HL-60 (cell line): ENCODE measurements around the gene INPP5E.

Experiments used
- DNase-seq, 2 experiments: peaks; one replicate each; pipeline ENCODE4 v3.0.0-alpha.2; 2010 to 2020; ENCODE audit warnings: low read depth in 1 of 2, low spot score in 1 of 2
- H3K27ac ChIP-seq: fragments of 250-450 bp; sonication (Bioruptor Pico); replicated peaks from 2 replicates; pipeline ENCODE4 v1.5.1; 2020; ENCODE audit warnings: mild to moderate bottlenecking, moderate library complexity
- H3K27me3 ChIP-seq: fragments of 250-450 bp; sonication (Bioruptor Pico); 2 replicates; pipeline ENCODE4 v1.5.1; 2021; ENCODE audit warnings: mild to moderate bottlenecking, moderate library complexity; ENCODE audit not compliant: insufficient read depth, poor library complexity, severe bottlenecking
- H3K4me3 ChIP-seq: replicated peaks from 2 replicates; pipeline ENCODE4 v1.5.1; 2011; ENCODE audit warnings: mild to moderate bottlenecking, control low read depth, low read length; ENCODE audit not compliant: insufficient read depth
- GABPA ChIP-seq: IDR thresholded peaks from 2 replicates; pipeline ENCODE4 v1.6.1; 2012; ENCODE audit warnings: low read depth
- POLR2AphosphoS5 ChIP-seq: IDR thresholded peaks from 2 replicates; pipeline ENCODE4 v1.6.1; 2012; ENCODE audit warnings: low read depth
- SPI1 ChIP-seq: IDR thresholded peaks from 2 replicates; pipeline ENCODE4 v1.6.1; 2012; ENCODE audit warnings: low read depth, mild to moderate bottlenecking, borderline replicate concordance
- TF ChIP-seq, protein P1 (sequence below): IDR thresholded peaks from one replicate; pipeline ENCODE4 v1.5.1; 2011; ENCODE audit warnings: low read length, control low read depth, inconsistent platforms; ENCODE audit not compliant: insufficient read depth
- TF ChIP-seq, protein P2 (sequence below): IDR thresholded peaks from 2 replicates; pipeline ENCODE4 v1.6.1; 2012; ENCODE audit warnings: low read depth; ENCODE audit not compliant: insufficient replicate concordance

Gene INPP5E

GRCh38 chr9:136474021-136474640 lies 34.5 kb upstream of the INPP5E start:
- no peaks in the 10 kb centered on the region for H3K27me3 ChIP-seq
- no peak for DNase-seq
- H3K27ac ChIP-seq: no peak overlapping the region
- no peak overlapping the region for H3K4me3 ChIP-seq
- TF ChIP-seq GABPA: no peak
- no peak for TF ChIP-seq POLR2AphosphoS5
- no peak for TF ChIP-seq SPI1
- TF ChIP-seq, protein P1, sequence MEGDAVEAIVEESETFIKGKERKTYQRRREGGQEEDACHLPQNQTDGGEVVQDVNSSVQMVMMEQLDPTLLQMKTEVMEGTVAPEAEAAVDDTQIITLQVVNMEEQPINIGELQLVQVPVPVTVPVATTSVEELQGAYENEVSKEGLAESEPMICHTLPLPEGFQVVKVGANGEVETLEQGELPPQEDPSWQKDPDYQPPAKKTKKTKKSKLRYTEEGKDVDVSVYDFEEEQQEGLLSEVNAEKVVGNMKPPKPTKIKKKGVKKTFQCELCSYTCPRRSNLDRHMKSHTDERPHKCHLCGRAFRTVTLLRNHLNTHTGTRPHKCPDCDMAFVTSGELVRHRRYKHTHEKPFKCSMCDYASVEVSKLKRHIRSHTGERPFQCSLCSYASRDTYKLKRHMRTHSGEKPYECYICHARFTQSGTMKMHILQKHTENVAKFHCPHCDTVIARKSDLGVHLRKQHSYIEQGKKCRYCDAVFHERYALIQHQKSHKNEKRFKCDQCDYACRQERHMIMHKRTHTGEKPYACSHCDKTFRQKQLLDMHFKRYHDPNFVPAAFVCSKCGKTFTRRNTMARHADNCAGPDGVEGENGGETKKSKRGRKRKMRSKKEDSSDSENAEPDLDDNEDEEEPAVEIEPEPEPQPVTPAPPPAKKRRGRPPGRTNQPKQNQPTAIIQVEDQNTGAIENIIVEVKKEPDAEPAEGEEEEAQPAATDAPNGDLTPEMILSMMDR: no peak

DNA sequence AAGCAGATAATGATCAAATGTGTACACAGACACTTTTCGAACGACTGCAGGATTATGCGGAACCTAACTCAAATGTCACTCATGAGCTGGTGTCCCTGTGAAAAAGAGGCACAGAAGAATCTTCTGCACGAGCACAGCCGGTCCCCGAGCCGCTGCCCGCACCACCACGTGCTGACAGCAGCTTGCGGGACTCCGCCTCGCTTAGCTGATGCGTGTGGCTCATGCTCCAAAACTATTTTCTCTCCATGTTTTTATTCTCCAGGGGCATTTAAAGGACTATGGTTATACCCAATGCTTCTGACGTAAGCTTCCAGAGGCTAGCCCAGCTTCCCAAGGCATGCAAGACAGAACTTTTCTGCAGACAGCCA lies 33.7 kb upstream of the INPP5E start:
- no peak overlapping the region for H3K4me3 ChIP-seq

DNA sequence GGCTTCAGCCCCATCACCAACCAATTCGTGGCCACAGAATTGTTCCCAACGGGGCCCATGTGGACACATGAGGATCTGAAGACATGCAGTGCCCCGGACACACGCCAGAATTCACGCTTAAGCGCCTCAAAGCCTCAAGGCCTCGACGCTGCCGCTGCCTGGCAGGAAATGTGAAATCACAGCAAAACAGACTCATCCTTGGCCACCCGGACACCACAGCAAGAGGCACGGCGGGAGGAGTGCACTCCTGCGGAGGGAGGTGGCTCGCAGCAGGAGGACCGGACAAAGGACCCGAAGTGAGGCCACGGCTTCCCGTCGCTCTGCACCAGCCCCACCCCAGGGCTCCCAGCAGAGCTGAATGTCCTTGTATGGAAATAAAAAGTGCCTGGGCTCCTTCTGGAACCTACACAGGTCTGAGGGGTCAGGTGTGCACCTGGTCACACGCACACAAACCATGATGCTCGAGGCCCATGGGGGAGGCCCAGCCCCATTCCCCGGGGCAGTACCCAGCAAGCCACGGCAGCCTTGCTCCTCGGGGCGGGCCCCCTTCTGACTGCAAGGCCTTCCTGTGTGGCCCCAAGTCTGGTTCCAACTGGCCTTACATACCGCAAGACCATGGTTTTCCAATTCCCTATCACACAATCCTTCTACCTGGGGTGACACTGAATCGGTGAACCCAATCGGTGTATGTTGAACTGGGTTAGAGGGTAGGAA lies 33.2 kb upstream of the INPP5E start:
- Histone ChIP-seq H3K4me3 (no peak overlapping the region), H3K27me3 (no peaks in the 10 kb centered on the region), H3K27ac (no peak overlapping the region)
- TF ChIP-seq, protein P2, sequence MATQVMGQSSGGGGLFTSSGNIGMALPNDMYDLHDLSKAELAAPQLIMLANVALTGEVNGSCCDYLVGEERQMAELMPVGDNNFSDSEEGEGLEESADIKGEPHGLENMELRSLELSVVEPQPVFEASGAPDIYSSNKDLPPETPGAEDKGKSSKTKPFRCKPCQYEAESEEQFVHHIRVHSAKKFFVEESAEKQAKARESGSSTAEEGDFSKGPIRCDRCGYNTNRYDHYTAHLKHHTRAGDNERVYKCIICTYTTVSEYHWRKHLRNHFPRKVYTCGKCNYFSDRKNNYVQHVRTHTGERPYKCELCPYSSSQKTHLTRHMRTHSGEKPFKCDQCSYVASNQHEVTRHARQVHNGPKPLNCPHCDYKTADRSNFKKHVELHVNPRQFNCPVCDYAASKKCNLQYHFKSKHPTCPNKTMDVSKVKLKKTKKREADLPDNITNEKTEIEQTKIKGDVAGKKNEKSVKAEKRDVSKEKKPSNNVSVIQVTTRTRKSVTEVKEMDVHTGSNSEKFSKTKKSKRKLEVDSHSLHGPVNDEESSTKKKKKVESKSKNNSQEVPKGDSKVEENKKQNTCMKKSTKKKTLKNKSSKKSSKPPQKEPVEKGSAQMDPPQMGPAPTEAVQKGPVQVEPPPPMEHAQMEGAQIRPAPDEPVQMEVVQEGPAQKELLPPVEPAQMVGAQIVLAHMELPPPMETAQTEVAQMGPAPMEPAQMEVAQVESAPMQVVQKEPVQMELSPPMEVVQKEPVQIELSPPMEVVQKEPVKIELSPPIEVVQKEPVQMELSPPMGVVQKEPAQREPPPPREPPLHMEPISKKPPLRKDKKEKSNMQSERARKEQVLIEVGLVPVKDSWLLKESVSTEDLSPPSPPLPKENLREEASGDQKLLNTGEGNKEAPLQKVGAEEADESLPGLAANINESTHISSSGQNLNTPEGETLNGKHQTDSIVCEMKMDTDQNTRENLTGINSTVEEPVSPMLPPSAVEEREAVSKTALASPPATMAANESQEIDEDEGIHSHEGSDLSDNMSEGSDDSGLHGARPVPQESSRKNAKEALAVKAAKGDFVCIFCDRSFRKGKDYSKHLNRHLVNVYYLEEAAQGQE: no peak
- no peak for TF ChIP-seq POLR2AphosphoS5
- no peak for TF ChIP-seq SPI1
- TF ChIP-seq, protein P1: no peak
- TF ChIP-seq GABPA: no peak
- no peak for DNase-seq

More for the DNA sequence above, 33.7 kb upstream of the INPP5E start:
- H3K27me3 ChIP-seq: no peaks in the 10 kb centered on the region
- no peak overlapping the region for H3K27ac ChIP-seq
- TF ChIP-seq POLR2AphosphoS5 (no peak), GABPA (no peak), SPI1 (no peak)
- TF ChIP-seq, protein P1: no peak
- no peak for DNase-seq

DNA sequence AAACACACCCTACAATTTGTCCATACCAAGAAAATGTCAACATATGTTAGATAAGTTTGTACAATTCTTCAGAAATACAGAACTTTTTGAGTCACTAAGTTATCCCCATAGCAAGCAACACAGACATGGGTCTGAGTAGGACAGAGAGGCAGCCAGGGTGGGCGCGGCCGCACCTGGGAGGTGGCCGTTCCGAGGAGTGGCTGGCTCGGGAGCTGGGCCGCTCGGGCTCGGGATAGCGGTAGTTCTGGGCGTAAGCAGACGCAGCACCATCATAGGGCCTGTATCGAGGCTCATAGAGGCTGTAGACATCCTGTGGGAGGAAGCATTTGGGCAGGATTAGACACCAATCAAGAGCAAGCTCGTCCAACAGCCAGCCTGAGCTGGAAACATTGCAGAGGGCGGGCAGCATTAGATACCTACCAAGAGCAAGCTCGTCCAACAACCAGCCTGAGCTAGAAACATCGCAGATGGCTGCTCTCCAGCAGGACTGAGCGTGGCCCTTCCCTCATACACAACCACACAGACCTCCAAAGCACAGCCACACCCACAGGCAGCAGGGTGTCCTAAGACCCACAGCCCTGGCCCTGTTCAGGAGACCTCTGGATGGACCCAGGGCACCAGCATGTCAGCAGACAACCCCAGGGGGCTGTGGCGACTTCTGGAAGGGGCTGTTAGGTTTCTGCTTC lies 32.3 kb upstream of the INPP5E start:
- Histone ChIP-seq H3K27me3 (no peaks in the 10 kb centered on the region), H3K27ac (no peak overlapping the region), H3K4me3 (no peak overlapping the region)
- no peak for TF ChIP-seq SPI1
- no peak for TF ChIP-seq POLR2AphosphoS5
- no peak for TF ChIP-seq GABPA
- TF ChIP-seq, protein P2: no peak
- TF ChIP-seq, protein P1: no peak
- no peak for DNase-seq
